ENCODE results near the gene STEAP3. TPM values are rescaled to one million over a fixed set of nuclear protein-coding genes. Genes with fewer than 3 reads are reported as not detected.

Gene STEAP3
- total RNA-seq, 1 experiment from 2014 or later, result not detected

GRCh38 chr2:119233326-119234020 lies 9.8 kb downstream of the STEAP3 start:
- H3K27me3 ChIP-seq (ENCODE audit: low read length), result no peaks in the 10 kb centered on the region
- peaks cover 19% of the 10 kb centered on the region for H3K4me1 ChIP-seq (ENCODE audit: low read length)
- no peak overlapping the region for H2AFZ ChIP-seq (ENCODE audit: low read length)
- H3K9me2 ChIP-seq (replicated peaks; ENCODE audit: insufficient read depth, low read length), result no peaks in the 10 kb centered on the region
- H3K79me2 ChIP-seq (ENCODE audit: low read length), result no peaks in the 10 kb centered on the region
- H3K36me3 ChIP-seq (ENCODE audit: insufficient read depth, low read length), result no peaks in the 10 kb centered on the region
- H3K9me3 ChIP-seq (ENCODE audit: low read length), result no peaks in the 10 kb centered on the region
- H3K4me2 ChIP-seq (ENCODE audit: low read depth, low read length, poor library complexity, severe bottlenecking), result no peak overlapping the region
- H3K9ac ChIP-seq (ENCODE audit: low read length), result no peak overlapping the region
- H3K27ac ChIP-seq (ENCODE audit: low read length), result no peak overlapping the region
- peaks cover 24% of the 10 kb centered on the region for H4K20me1 ChIP-seq (ENCODE audit: insufficient read depth, low read depth, low read length)
- DNase-seq, result no peak
- no peak overlapping the region for H3K4me3 ChIP-seq (ENCODE audit: low read length)

DNA sequence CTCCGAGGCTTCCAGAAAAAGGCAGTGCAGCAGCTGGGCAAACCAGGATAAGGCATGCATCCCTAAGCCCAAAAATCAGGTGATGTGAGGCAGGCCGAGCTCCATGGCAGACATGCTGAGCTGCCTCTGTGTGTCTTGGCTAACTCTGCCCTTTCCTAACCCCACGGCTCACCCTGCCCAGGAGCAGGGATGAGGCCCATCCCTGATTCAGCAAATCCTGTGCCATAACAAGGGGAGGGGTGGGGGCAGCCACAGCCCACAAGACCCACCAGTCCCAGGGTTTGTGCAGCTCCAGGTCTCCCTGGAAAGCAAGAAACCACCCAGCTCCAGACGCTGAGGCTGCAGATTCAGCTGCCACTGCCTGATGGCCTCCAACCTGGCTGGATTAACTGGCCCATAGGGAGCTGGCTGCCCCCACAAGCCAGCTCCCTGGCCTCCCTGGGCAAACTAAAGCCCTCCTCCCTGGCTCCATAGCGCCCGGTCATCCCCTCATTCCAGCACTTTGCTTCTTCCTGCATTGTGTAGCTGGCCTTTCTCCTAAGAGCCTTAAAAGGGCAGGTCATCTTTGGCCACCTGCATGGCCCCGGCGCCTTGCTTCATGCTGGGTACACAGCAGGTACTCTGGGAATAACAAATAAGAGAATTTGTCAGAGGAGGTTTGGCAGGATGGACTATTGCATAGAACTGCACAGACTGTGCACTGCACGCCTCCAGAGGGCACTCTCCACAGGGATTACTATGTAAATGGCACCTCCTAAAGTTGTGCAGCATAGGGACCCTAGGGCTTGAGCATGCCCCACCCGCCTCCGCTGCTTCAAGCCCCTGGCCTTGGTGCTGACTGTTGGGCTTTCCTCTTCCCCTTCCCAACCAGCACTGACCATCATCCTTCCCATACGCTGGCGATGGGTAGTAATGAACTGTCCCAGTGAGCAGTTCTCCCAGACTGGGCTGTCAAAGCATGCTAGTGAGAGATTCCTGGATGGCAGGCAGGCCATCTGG lies 10.7 kb downstream of the STEAP3 start:
- no peaks in the 10 kb centered on the region for H3K9me3 ChIP-seq (ENCODE audit: low read length)
- no peak overlapping the region for H3K9ac ChIP-seq (ENCODE audit: low read length)
- H3K36me3 ChIP-seq (ENCODE audit: insufficient read depth, low read length), result no peaks in the 10 kb centered on the region
- no peak overlapping the region for H3K4me2 ChIP-seq (ENCODE audit: low read depth, low read length, poor library complexity, severe bottlenecking)
- H2AFZ ChIP-seq (ENCODE audit: low read length), result no peak overlapping the region
- no peaks in the 10 kb centered on the region for H3K79me2 ChIP-seq (ENCODE audit: low read length)
- no peaks in the 10 kb centered on the region for H3K9me2 ChIP-seq (replicated peaks; ENCODE audit: insufficient read depth, low read length)
- peak; percentile 78 for DNase-seq
- peaks cover 24% of the 10 kb centered on the region for H3K4me1 ChIP-seq (ENCODE audit: low read length)
- no peak overlapping the region for H3K4me3 ChIP-seq (ENCODE audit: low read length)
- H3K27me3 ChIP-seq (ENCODE audit: low read length), result no peaks in the 10 kb centered on the region
- peaks cover 24% of the 10 kb centered on the region for H4K20me1 ChIP-seq (ENCODE audit: insufficient read depth, low read depth, low read length)
- no peak overlapping the region for H3K27ac ChIP-seq (ENCODE audit: low read length)

- no peaks in the 10 kb centered on the region for H3K9me2 ChIP-seq (replicated peaks; ENCODE audit: insufficient read depth, low read length)
- H3K27ac ChIP-seq (ENCODE audit: low read length), result no peak overlapping the region
- no peak overlapping the region for H3K4me3 ChIP-seq (ENCODE audit: low read length)
- no peaks in the 10 kb centered on the region for H3K27me3 ChIP-seq (ENCODE audit: low read length)
- H2AFZ ChIP-seq (ENCODE audit: low read length), result no peak overlapping the region
- no peaks in the 10 kb centered on the region for H3K36me3 ChIP-seq (ENCODE audit: insufficient read depth, low read length)
- H3K4me1 ChIP-seq (ENCODE audit: low read length), result peaks cover 24% of the 10 kb centered on the region
- no peaks in the 10 kb centered on the region for H3K79me2 ChIP-seq (ENCODE audit: low read length)
- H3K4me2 ChIP-seq (ENCODE audit: low read depth, low read length, poor library complexity, severe bottlenecking), result no peak overlapping the region
- no peaks in the 10 kb centered on the region for H3K9me3 ChIP-seq (ENCODE audit: low read length)
- H4K20me1 ChIP-seq (ENCODE audit: insufficient read depth, low read depth, low read length), result peaks cover 25% of the 10 kb centered on the region
- no peak for DNase-seq
- no peak overlapping the region for H3K9ac ChIP-seq (ENCODE audit: low read length)
These were observed 13.2 kb downstream of the STEAP3 start for GRCh38 chr2:119236796-119237195.

GRCh38 chr2:119240311-119241204 lies 16.9 kb downstream of the STEAP3 start:
- Histone ChIP-seq H3K4me3 (ENCODE audit: low read length) (no peak overlapping the region), H2AFZ (ENCODE audit: low read length) (no peak overlapping the region), H3K27ac (ENCODE audit: low read length) (no peak overlapping the region), H3K9ac (ENCODE audit: low read length) (no peak overlapping the region), H3K79me2 (ENCODE audit: low read length) (no peaks in the 10 kb centered on the region), H3K36me3 (ENCODE audit: insufficient read depth, low read length) (no peaks in the 10 kb centered on the region), H4K20me1 (ENCODE audit: insufficient read depth, low read depth, low read length) (peaks cover 18% of the 10 kb centered on the region), H3K4me2 (ENCODE audit: low read depth, low read length, poor library complexity, severe bottlenecking) (no peak overlapping the region), H3K27me3 (ENCODE audit: low read length) (no peaks in the 10 kb centered on the region), H3K9me2 (replicated peaks; ENCODE audit: insufficient read depth, low read length) (no peaks in the 10 kb centered on the region), H3K4me1 (ENCODE audit: low read length) (peaks cover 21% of the 10 kb centered on the region), H3K9me3 (ENCODE audit: low read length) (no peaks in the 10 kb centered on the region)
- DNase-seq, result no peak

- no peaks in the 10 kb centered on the region for H3K79me2 ChIP-seq (ENCODE audit: low read length)
- H3K4me2 ChIP-seq (ENCODE audit: low read depth, low read length, poor library complexity, severe bottlenecking), result no peak overlapping the region
- peaks cover 21% of the 10 kb centered on the region for H3K4me1 ChIP-seq (ENCODE audit: low read length)
- H3K9me3 ChIP-seq (ENCODE audit: low read length), result no peaks in the 10 kb centered on the region
- H3K27me3 ChIP-seq (ENCODE audit: low read length), result no peaks in the 10 kb centered on the region
- no peak overlapping the region for H2AFZ ChIP-seq (ENCODE audit: low read length)
- H3K27ac ChIP-seq (ENCODE audit: low read length), result no peak overlapping the region
- no peak for DNase-seq
- H4K20me1 ChIP-seq (ENCODE audit: insufficient read depth, low read depth, low read length), result peaks cover 18% of the 10 kb centered on the region
- no peaks in the 10 kb centered on the region for H3K9me2 ChIP-seq (replicated peaks; ENCODE audit: insufficient read depth, low read length)
- no peak overlapping the region for H3K9ac ChIP-seq (ENCODE audit: low read length)
- H3K4me3 ChIP-seq (ENCODE audit: low read length), result no peak overlapping the region
- H3K36me3 ChIP-seq (ENCODE audit: insufficient read depth, low read length), result no peaks in the 10 kb centered on the region
These were observed 17.5 kb downstream of the STEAP3 start for GRCh38 chr2:119241205-119241532.

- no peak overlapping the region for H3K27ac ChIP-seq (ENCODE audit: low read length)
- H3K4me2 ChIP-seq (ENCODE audit: low read depth, low read length, poor library complexity, severe bottlenecking), result no peak overlapping the region
- H3K9ac ChIP-seq (ENCODE audit: low read length), result no peak overlapping the region
- no peak overlapping the region for H2AFZ ChIP-seq (ENCODE audit: low read length)
- H3K9me3 ChIP-seq (ENCODE audit: low read length), result no peaks in the 10 kb centered on the region
- no peaks in the 10 kb centered on the region for H3K79me2 ChIP-seq (ENCODE audit: low read length)
- H3K4me3 ChIP-seq (ENCODE audit: low read length), result no peak overlapping the region
- no peaks in the 10 kb centered on the region for H3K27me3 ChIP-seq (ENCODE audit: low read length)
- no peaks in the 10 kb centered on the region for H3K9me2 ChIP-seq (replicated peaks; ENCODE audit: insufficient read depth, low read length)
- no peak for DNase-seq
- peaks cover 8% of the 10 kb centered on the region for H4K20me1 ChIP-seq (ENCODE audit: insufficient read depth, low read depth, low read length)
- peaks cover 14% of the 10 kb centered on the region for H3K4me1 ChIP-seq (ENCODE audit: low read length)
- no peaks in the 10 kb centered on the region for H3K36me3 ChIP-seq (ENCODE audit: insufficient read depth, low read length)
These were observed 18.9 kb downstream of the STEAP3 start for GRCh38 chr2:119242276-119243119.

- Histone ChIP-seq H3K27me3 (ENCODE audit: low read length) (no peaks in the 10 kb centered on the region), H3K9ac (ENCODE audit: low read length) (no peak overlapping the region), H3K79me2 (ENCODE audit: low read length) (no peaks in the 10 kb centered on the region), H3K36me3 (ENCODE audit: insufficient read depth, low read length) (no peaks in the 10 kb centered on the region), H3K9me2 (replicated peaks; ENCODE audit: insufficient read depth, low read length) (no peaks in the 10 kb centered on the region), H3K27ac (ENCODE audit: low read length) (no peak overlapping the region), H3K9me3 (ENCODE audit: low read length) (no peaks in the 10 kb centered on the region), H4K20me1 (ENCODE audit: insufficient read depth, low read depth, low read length) (peaks cover 4% of the 10 kb centered on the region; the same call in 1 of the 2 replicates), H3K4me2 (ENCODE audit: low read depth, low read length, poor library complexity, severe bottlenecking) (no peak overlapping the region), H3K4me1 (ENCODE audit: low read length) (peaks cover 3% of the 10 kb centered on the region), H3K4me3 (ENCODE audit: low read length) (no peak overlapping the region), H2AFZ (ENCODE audit: low read length) (no peak overlapping the region)
- DNase-seq, result no peak
These were observed 20.0 kb downstream of the STEAP3 start for GRCh38 chr2:119243621-119244020.
